HG03378 (cell line): ENCODE results near the gene KPRP.

ENCODE experiments used
- ATAC-seq: cut with Tn5 transposase; IDR thresholded peaks from one replicate; pipeline ENCODE4 v1.9.1; 2021; ENCODE audit warnings: mild to moderate bottlenecking, moderate library complexity; ENCODE audit not compliant: unreplicated experiment

Gene KPRP, protein sequence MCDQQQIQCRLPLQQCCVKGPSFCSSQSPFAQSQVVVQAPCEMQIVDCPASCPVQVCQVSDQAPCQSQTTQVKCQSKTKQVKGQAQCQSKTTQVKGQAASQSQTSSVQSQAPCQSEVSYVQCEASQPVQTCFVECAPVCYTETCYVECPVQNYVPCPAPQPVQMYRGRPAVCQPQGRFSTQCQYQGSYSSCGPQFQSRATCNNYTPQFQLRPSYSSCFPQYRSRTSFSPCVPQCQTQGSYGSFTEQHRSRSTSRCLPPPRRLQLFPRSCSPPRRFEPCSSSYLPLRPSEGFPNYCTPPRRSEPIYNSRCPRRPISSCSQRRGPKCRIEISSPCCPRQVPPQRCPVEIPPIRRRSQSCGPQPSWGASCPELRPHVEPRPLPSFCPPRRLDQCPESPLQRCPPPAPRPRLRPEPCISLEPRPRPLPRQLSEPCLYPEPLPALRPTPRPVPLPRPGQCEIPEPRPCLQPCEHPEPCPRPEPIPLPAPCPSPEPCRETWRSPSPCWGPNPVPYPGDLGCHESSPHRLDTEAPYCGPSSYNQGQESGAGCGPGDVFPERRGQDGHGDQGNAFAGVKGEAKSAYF

DNA sequence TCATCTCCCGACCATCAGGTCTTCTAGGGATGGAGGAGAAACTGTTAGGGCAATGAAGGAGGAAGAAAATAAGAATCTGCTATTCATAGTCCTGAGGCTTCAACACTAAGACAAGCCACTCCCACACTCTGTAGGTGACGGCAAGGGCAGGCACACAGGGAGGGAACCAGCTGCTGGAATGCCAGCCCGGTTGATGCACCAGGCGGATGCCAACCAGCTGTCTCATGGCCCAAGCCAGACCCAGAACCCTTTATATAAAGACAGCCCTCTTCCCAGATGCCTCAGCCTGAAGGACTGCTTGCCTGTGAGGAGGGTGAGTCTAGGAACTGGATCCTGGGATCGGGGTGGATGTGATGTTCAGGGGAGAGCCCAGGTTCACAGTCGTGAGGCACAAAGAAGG is at the start of gene KPRP:
Gene KPRP (plus strand): TSS at position 279 of the 400 bp plus-strand sequence. CDS start 1,564 bp downstream, outside the sequence.
- ATAC-seq: no peak

DNA sequence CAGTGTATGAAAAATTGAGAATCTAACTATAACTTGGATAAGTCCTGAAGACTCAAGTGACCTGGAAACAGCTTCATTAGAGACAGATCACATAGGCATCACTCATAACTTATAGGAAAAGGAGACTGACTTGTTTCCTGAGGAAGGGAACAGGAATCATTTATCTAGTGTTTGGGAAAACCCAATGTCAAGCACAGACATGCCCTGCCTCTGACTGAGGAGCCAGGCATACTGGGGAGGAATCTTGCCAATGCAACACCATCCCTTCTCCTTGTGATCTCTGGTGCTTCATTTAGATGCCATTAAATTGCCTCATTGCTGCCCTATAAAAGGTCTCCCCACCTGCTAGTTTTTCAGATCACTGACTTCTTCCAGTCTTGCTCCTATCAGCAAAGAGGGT is 39.6 kb upstream of the KPRP start:
- ATAC-seq: no peak

DNA sequence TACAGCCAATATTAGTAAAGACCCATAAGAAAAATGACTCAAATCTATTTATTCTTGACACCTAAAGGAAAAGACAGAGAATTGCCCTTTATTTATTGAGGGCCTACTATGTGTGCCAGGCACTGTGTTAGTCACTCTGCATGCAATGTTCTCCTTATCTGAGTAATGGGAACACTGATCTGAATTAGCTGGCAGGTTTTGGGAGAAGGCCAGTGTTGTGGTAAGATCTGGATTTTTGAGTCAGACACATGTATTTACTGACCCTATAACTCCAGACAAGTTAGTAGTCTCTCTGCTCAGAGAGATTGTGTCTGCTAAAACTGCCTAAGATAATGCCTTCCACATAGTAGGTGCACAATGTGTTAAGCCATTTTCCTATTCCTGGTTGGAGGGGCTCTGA is 32.6 kb upstream of the KPRP start:
- ATAC-seq: no peak

DNA sequence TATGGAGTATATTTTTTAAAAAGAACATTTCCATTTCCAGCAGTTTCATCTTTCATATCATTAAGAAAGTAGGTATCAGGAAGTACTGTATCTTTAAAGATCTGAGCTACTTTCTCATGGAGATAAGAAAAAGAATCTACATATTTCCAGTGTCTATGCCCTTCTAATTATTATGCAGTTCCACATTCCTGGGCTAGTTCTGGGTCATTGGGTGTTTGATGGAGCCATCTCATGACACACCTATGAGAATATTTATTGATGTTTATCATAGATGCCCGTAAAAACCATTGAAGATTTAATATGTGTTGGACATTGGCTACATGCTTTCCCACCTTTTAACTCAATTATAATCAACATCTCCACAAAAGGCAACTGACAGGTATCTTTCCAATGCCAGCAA is 28.8 kb upstream of the KPRP start:
- no peak for ATAC-seq

DNA sequence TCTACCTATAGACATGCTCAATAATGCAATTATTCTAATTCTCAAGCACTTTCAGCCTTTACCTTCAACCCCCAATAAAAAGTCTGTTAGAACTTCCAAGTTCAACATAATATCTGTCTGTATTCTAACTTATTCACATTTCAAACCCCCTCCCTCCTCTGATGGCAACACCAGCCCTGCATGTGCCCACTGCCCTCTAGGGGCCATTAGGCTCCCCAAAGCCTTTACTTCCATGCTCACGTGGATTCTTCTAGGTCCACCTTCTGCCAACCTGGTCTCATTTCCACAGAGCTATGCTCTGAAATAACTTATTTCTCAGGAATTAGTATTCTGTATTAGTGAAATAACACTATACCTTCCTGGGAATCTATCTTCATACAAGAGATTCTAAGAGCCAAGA is 22.2 kb upstream of the KPRP start:
- no peak for ATAC-seq

DNA sequence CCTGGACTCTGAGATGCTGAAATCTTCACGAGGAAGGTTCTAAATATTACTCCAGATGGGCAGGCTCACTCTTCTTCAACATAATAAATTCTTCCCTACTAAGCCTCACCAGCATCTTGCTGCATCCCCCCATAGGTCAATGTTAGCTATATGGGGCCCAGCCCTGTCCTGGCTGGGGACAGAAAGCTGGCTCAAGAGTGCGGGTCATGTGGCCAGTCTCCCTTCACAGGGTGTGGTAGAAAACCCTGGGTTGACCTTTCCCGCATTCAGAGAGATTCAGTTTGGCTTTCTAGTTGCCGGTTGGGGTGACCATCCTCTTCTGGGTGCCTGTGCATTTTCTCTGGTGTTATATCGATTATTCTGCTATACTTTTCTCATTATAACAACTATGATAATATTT is 19.8 kb upstream of the KPRP start:
- ATAC-seq: no peak

DNA sequence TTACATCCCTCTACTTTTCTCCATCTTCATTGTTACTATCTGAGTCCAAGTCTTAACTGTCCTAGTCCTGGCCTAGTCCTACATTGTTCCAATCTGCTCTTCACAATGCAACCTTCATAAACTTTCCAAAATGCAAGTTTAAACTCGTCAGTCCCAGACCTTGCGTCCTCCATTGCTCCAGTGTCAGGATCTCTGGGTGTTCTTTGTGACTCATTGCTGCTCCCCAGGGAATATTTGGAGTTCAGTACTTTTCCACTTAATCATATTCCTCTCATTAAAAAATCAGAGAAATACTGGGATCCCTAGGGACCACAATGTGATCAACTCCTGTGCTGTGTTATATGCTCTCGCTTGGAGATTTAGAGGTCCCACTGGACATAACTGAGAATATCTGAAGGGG is 18.0 kb upstream of the KPRP start:
- ATAC-seq: no peak

DNA sequence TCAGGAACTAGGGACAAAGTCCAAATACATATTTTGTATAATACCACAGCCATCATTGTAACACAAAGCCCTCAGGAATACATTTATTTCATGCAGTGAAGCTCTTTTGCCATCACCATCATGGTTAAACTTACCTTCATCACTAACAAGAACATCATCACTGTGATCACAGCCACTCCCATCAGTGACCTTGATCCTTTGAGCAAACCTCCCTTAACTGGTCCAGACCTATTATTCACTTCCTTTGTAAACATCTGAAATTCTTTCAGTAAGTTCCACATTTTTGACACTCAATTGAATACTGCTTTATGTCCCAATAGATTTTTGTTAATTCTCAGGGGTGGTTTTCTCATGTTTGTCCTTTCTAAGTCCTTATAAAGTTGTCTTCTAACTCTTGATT is 16.2 kb upstream of the KPRP start:
- no peak for ATAC-seq

DNA sequence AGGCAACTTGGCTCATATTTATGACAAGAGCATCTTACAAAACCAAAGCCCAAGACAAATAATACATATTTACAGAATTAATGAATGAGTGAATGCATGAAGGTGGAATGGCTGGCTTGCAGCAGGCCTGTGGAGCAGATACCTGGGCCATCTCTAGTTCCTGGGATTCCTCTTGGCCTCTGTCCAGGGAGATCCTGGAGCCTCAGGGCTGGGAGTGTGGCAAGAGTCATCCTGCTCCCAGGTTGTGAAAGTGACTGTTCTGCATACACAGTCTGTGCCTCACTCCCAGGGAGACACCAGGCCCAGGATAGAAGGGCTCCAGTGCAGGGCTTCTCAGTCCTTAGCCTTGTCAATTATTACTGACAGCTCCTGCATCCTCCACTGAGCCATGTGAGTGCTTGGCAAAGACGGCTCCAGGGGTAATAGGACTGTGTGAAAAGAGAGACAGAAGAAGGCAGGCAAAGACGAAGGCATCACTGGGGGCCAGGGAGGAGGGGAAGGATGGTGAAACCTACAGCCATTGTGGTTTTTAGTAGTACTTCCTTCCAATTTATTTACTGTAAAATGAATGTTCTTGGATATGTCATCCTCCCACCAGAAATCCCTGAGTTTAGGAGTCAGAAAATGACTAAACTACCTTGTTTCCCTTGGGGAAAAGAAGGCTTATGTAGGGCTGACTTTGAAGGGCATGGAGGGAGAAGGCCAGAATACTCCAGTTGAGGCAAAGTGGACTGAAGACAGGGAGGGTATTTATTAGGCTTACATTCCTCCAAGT is 14.3 kb upstream of the KPRP start:
- no peak for ATAC-seq

DNA sequence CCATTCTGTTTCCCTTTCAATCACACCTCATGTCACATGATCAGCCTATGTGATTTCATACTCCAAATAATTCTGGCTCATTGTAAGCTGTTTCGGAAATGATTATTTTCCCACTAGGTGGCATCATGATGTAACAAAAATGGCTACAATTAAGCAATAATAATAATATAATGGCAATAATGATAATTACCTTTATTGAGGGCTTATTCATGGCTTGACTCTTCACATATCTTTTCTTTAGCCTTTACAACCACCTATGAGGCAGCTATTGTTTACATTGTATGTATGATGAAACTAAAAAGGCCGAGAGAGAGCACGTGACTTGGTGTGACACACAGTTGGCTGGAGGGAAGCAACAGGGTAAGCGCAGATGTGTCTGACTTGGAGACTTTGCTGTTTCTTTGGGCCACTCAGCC is 12.5 kb upstream of the KPRP start:
- ATAC-seq: no peak

DNA sequence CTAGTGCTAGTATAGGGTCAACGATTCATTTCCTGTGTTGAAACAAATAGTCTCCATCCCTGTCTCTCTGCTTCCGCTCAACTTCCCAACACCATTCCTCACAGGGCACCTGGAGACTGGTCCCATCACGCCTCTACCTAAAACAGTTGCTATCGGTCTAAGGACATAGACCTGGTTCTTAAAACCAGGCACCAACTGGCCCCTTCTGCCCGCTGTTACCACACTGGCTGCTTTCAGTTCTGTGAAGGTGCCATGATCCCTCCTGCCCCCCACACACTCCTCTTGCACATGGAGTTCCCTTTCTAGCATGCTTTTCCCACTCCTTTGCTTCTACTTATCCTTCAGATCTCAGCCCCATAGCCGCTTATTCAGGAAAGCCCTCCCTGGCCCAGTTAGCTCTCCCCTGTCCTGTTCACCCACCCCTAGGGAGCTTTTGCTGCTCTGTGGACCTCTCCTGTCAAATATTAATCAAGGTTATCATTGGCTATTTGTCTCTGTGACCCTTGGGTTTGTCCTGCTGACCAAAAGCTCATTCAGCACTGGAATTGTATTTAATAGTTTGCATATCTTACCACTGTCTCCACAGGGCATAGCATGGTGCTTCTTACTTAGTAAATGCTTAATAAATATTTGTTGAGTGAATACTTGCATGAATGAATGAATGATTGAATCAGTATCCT is 11.9 kb upstream of the KPRP start:
- no peak for ATAC-seq

DNA sequence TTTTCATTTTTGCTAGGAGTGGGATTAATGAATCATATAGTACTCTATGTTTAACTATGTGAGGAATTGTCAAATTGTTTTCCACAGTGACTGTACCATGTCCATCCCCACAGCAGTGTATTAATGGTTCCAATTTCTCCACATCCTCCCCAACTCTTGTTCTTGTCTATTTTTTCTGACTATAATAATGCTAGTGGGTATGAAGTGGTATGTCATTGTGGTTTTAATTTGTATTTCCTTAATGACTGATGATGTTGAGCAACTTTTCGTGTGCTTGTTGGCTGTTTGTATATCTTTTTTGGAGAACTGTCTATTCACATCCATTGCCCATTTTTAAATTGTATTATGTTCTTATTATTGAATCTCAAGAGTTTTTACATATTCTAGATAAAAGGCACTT is 10.0 kb upstream of the KPRP start:
- ATAC-seq: no peak

DNA sequence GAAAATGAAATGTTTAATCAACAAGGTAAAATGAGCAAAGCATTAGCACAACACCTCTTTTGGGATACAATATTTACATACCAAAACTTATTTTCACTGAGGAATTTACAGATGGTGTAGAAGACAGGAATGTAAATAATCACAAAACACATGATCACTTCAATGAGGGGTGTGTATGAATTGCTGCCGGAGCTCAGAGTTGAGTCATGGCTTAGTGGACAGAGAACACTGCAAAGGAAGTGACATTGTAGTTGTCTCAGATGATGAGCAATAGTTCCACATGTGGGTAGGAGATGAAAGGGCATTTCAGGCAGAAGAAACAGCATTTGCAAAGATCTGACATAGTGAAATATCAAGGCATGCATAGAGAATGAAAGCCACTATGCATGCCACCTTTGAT is 5.6 kb upstream of the KPRP start:
- ATAC-seq: no peak

DNA sequence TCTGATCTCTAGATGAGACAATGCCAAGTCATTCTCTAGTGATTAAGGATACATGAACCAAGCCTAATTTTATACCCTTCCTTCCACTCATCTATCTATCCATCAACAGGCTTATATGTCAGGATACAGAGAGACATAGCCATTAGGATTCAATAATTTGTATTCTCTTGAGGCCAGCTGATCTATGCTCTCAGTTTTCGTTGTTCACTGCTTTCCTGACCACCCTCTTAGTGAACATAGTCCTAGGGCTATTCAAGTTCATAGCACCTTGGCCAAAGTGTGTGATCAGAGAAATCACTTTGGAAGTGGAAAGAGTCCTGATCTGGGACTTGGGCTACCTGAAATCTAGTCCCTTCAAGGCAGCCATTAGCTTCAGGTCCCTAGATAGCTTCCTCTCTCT is 4.2 kb upstream of the KPRP start:
- ATAC-seq: no peak

DNA sequence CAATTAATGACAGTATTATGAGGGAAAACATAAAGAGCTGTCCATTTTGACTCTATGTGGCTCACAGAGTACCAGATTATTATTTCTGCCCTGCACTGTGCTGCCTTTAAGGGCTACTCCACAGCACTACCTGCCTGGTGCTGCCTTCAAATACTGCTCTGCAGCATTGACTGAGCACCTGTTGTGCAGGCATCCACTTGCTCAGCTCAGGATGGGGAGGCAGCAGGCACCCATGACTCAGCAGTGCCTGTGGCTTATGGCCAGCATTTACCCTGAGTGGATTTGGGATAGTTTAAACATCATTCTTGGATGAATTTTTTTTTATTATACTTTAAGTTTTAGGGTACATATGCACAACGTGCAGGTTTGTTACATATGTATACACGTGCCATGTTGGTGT is 953 bp upstream of the KPRP start:
- ATAC-seq: no peak

DNA sequence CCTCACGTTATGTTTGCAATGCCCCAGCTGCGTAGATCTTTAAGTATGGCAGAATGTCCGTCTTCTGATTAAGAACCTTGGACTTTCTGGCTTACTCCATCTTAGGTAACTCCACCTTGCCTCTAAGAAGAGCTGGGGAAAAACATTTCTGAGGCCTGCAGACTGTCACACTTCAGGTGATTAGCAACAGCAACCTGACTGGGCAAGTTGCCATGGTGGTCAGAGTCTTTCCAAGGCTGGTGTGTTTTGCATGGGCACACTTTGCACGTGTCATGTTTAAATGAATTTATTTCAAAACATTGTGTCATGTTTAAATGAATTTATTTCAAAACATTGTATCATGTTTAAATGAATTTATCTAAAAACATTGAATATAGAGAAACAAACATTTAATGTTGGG is 811 bp downstream of the KPRP start:
- no peak for ATAC-seq

DNA sequence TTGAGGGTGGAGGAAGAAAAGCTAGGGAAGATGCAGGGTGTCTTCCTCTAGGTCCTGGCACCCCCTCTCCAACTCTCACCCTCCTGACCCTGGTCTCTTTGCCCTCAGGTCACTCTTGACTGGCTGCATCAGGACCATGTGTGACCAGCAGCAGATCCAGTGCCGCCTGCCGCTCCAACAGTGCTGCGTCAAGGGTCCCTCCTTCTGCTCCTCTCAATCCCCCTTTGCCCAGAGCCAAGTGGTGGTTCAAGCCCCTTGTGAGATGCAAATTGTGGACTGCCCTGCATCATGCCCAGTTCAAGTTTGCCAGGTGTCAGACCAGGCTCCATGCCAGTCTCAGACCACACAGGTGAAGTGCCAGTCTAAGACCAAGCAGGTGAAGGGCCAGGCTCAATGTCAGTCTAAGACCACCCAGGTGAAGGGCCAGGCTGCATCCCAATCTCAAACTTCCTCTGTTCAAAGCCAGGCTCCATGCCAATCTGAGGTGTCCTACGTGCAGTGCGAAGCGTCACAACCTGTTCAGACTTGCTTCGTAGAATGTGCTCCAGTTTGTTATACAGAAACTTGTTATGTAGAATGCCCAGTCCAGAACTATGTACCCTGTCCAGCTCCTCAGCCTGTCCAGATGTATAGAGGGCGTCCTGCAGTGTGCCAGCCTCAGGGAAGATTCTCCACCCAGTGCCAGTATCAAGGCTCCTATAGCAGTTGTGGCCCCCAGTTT is 1.8 kb downstream of the KPRP start:
- ATAC-seq: no peak

DNA sequence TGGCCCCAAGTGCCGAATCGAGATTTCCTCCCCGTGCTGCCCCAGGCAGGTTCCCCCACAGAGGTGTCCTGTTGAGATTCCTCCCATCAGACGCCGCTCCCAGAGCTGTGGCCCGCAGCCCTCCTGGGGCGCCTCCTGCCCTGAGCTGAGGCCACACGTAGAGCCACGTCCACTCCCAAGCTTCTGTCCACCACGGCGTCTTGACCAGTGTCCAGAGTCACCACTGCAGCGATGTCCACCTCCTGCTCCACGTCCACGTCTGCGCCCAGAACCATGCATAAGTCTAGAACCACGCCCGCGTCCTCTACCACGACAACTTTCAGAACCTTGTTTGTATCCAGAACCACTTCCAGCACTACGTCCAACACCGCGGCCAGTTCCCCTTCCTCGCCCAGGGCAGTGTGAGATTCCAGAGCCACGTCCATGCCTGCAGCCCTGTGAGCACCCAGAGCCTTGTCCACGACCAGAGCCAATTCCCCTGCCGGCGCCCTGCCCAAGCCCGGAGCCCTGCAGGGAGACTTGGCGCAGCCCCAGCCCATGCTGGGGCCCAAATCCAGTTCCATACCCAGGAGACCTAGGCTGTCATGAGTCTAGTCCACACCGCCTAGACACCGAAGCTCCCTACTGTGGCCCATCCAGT is 2.8 kb downstream of the KPRP start:
- ATAC-seq: no peak

DNA sequence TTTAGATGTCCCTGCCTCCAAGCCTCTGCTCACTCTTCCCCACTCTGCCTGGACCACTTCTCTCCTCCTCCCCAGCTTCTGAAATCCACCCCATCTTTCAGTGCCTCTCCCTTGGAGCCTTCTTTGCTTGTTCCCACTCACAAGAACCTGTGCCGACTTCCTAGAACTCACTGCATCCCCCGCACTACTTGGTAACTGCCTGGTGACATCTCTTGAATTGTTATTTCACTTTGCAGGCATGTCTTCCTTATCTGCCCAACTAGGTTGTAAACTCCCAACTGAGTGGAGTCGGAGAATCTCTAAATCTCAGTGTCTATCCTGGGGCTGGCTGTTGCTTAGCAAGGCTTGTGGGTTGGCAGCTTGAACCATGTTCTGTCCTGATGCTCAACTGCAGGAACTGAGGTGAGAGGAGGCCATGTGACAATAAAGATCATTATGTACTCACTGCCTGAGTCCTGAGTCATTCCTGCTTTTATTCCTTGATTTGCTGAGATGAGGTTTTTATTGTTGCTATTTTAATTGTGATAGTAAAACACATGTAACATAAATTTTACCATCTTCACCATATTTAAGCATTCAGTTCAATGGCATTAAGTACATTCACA is 3.9 kb downstream of the KPRP start:
- no peak for ATAC-seq
